NCI-H774 (cell line): ENCODE data around the gene EFEMP2.

Experiments
- DNase-seq: peaks from one replicate; lab custom pipeline; 2025; lab: John Stamatoyannopoulos, UW

Gene EFEMP2

DNA sequence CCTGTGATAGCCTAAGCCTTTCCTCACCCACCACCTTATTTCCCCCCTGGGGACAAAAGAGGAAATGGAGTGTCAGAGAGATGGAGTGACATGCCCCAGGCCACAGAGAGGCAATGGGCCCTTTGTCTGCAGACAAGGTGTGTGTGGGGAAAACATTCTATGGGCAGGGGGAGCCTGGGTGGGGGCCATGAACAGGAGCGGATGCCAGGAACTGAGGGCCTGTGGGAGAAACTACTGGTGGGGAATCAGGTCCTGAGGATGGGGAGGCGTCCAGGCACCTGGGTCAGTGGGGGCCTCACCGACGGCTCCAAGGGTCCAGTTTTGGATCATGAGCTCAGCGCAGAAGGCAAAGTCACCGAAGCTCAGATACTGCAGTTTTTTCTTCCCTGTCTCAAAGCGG lies 12.6 kb upstream of the EFEMP2 start:
- no peak for DNase-seq

DNA sequence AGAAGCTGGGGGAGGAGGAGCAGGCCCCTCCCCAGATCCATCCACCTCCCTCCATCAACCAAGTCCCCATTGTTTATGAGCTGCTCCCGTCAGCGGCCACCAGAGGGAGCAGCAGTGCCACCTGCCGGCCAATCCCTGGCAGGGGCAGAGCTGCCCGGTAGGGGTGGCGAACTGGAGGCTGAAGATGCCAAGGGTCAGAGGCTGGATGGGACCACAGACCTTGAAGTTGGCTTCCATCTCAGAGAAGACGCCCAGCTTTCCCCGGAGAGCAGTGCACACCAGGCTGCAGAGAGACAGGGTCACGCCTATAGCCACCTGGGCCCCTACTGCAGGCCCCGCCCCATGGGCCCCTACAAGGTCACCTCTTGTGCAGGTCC lies 12.1 kb upstream of the EFEMP2 start:
- DNase-seq = peak; percentile 66

GRCh38 chr11:65883786-65884715 lies 11.5 kb upstream of the EFEMP2 start:
- DNase-seq = no peak

DNA sequence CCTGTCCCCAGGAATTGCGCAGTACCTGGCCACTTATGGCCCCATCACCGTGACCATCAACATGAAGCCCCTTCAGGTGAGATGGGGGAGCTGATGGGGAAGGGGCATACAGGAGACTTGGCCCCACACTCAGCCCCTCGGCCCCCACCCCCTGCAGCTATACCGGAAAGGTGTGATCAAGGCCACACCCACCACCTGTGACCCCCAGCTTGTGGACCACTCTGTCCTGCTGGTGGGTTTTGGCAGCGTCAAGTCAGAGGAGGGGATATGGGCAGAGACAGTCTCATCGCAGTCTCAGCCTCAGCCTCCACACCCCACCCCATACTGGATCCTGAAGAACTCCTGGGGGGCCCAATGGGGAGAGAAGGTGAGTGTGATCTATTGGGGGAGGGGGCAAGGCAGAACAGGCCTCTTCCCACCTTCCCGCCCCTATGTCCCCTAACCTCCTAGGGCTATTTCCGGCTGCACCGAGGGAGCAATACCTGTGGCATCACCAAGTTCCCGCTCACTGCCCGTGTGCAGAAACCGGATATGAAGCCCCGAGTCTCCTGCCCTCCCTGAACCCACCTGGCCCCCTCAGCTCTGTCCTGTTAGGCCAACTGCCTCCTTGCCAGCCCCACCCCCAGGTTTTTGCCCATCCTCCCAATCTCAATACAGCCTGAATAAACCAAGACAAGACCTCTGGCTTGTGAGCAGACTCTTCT lies 10.6 kb upstream of the EFEMP2 start:
- no peak for DNase-seq

DNA sequence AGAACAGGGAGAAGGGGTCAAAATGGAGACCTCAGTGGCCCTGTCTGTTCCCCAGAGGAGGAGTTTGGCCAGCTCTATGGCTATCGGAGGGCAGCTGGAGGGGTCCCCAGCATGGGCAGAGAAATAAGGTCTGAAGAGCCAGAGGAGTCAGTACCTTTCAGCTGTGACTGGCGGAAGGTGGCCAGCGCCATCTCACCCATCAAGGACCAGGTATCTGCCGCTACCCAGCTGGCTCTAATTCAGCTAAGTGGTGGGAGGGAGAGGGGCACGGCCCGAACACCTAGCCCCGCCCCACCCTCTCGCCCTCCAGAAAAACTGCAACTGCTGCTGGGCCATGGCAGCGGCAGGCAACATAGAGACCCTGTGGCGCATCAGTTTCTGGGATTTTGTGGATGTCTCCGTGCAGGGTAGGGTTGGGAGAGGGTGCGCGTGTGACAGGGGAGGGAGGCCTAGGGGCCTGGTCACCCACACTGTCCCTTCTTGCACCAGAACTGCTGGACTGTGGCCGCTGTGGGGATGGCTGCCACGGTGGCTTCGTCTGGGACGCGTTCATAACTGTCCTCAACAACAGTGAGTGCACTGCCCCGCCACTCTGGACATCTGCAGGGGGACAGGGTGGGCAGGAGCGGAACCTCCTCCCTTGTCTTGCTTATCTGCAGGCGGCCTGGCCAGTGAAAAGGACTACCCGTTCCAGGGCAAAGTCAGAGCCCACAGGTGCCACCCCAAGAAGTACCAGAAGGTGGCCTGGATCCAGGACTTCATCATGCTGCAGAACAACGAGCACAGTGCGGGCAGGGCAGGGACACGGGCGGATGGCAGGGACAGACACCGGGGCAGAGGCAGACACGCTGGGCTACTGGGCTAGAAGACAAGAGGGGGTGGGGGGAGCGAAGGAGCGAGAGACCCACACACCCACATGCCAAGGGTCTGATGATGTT lies 9.8 kb upstream of the EFEMP2 start:
- no peak for DNase-seq

- no peak for DNase-seq
Measured at GRCh38 chr11:65880844-65881421, 8.3 kb upstream of the EFEMP2 start.

DNA sequence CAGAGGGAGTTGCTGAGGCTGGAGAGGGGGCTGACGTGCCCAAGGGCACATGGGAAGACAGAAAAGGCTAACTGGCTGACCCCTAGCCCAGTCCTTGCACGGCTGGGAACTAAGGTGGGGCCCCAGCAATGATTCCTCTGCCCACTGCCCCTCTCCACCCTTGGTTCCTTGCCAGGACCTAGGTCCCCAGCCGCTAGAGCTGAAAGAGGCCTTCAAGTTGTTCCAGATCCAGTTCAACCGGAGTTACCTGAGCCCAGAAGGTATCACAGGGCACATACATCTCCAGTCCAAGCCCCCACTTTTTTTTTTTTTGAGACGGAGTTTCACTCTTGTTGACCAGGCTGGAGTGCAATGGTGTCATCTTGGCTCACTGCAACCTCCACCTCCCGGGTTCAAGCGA lies 7.4 kb upstream of the EFEMP2 start:
- DNase-seq = no peak

GRCh38 chr11:65879617-65880016 lies 7.0 kb upstream of the EFEMP2 start, which contains the start of gene CTSW:
TSS of gene CTSW (plus strand) at chr11:65879837. CDS start at chr11:65879855, 18 bp downstream.
- no peak for DNase-seq

GRCh38 chr11:65873318-65874156 lies 937 bp upstream of the EFEMP2 start:
- peak; percentile 91 for DNase-seq

DNA sequence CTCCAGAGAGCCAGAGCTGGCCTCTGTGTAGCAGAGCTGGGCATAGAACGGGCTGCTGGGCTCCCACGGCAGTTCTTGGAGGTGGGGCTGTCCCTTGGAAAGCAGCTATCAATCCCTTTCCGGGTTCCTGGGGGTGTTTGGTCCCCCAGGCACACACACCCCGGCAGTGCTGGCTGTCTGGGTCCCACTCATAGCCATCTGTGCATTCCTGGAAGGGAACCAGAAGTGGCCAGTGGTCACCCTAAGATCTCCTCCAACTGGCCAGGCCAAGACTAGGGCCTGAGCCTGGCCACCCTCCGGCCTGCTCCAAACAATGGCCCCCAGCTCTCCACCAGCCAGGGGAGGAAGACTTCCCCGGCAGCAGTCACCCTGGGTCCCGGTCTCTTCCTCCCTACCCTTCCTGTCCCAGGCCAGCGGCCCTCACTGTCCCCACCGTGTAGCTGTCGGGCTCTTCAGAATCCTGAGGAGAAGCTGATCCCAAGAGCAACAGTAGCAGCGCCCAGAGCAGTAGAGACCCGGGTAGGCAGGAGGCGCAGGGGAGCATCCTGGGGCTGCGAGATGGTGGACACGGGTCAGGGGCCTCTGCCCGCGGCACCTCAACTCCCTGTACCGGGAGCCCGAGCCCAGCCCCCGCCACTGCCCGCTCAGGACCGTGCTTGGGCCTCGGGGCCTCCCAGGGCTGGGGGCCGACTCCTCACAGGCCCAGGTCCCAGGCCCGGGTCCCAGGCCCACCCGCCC lies 620 bp downstream of the EFEMP2 start:
- no peak for DNase-seq

DNA sequence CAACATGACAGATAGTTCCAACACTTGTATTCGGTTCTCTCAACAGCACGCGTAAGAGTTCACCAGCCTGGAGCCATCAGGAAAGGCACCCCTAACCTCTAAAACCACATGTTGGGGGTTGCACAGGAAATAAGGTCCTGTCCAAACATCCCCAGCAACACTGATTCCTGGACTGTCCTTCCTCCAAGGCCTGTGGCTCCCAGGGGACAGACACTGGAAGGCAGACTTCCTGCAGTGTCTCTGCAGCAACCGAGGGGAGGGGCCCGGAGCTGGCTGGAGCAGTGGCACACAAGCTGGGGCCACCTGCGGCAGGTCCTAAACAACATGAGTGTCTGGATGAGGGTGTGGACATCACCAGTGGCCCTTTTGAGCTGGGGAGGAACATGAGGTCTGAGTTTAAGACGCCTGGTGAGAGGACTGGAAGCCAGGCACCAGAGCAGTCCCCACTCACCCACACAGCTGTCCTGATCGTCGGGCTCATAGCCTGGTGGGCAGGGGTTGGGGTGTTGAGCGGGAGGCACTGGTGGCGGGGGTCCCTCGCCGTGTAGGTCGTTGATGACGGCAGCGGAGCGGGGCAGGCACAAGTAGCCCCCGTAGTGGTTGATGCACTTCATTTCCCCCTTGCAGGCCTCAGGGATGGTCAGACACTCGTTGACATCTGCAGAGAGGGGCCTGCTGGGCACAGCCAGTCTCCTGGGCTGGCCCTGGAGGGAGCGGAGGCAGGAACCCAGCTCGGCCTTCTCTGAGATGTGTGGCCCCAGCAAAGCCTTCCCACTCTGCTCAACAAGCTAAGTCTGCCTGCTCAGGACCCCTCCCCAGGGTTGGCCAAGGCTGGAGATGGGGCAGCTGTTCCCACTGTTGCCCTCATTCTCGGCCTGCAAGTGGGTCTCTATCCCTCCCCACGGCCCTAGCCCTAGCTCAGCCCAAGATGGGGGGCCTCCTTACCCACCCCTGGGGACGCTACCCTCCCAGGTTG lies 1.6 kb downstream of the EFEMP2 start:
- no peak for DNase-seq

DNA sequence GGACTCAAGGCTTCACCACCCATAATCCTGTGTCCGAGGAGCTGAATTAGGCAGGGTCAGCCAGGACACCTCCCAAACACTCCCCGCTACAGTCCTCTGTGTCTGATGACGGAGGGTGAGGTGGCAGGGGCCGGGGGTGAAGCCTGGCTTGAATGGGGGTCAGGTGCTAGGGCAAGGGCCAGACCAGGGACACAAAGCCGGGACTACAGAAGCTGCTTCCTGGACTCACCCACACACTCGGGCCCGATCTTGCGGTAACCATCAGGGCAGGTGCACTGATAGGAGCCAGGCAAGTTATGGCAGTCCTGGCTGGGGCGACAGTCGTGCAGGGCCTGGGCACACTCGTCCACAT lies 2.3 kb downstream of the EFEMP2 start:
- no peak for DNase-seq

DNA sequence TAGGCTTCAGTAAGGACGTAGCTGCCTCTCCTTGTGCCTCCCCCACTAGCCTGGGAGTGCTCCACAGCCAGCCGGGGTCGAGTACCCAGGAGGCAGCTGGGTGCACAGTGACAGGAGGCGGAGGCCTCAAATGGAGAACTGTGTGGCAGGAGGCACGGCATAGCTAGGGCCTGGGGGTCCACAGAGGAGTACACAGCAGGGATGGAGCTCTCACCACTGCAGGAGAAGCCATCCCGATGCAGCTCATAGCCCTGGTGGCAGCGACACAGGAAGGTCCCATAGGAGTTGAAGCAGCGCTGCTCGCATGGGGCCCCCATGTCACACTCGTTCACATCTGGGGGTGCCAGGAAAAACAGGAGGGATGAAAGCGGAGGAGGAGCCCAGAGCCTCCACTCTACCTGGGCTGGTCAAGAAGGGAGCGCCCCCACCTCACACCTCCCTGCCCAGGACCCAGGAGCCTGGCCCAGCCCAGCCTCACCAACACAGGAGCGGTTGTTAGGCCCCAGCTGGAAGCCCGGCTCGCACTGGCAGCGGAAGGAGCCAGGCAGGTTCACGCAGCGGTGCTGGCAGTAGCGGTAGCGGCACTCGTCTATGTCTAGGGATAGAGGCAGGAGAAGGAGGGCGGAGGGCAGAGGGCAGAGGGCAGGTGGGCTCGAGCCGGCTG lies 2.8 kb downstream of the EFEMP2 start:
- no peak for DNase-seq

DNA sequence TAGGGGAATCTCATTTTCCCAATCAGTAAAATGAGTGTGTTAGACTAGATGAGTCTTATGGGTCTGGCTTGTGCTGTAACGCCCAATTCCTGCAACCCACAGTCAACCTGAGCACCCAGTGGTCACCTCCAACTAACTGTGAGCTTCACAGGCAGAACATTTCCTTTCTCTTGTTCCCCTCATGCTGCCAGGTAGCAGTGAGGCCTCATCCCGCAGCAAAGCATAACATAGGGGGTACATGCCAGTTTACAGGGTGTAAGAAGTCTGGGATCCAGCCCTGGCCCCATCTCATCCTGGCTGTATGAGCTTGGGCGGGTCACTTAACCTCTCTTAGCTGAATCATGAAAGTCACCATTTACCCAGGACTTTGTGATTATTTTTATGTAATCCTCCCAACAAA lies 3.7 kb downstream of the EFEMP2 start:
- DNase-seq = no peak

DNA sequence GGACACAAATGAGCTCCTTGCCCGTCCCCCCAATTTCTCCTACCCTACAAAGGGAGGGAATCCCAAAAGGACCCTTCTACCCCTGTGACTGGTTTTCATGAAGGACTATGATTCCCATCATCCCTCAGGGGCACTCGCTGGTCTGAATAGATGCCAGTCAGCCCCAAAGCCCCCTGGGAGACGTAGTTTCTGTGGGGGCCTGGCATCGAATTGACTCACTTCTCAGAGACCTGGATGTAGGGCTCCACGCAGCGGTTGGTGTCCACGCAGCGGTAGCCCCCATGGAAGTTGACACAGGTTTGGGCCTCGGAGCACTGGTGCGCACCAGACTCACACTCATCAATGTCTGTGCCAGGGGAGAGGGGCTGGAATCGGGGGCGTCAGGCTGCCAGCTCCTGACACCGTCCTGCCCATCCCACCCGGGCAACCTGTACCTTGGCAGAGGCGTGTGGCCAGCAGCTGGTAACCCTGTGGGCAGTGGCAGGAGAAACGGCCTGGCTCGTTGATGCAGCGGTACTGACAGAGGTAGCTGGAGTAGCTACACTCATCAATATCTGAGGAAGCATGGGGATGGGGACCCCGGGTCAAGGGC lies 4.4 kb downstream of the EFEMP2 start:
- no peak for DNase-seq

GRCh38 chr11:65867284-65868071 lies 5.1 kb downstream of the EFEMP2 start:
- DNase-seq = no peak
